Gastroesophageal sphincter (tissue), 3 donors: ENCODE measurements around the gene CATSPER4.

Experiments
- CTCF ChIP-seq, 4 experiments: fragments of 200-600 bp in 2 of 4; fragments of 450-650 bp in 2 of 4; sonication (generic) in 1 of 4; IDR thresholded peaks; one replicate each; pipeline ENCODE4 v1.5.1; 2017 to 2019; ENCODE audit warnings: antibody characterized with exemption in 4 of 4, mild to moderate bottlenecking in 2 of 4, moderate library complexity in 2 of 4
- POLR2A ChIP-seq, 2 donors: fragments of 450-650 bp; IDR thresholded peaks; one replicate each; pipeline ENCODE4 v1.6.1; 2017; ENCODE audit warnings: antibody characterized with exemption in 2 of 2, mild to moderate bottlenecking in 2 of 2, moderate library complexity in 1 of 2
- POLR2AphosphoS5 ChIP-seq: sonication (generic); formaldehyde crosslinking; IDR thresholded peaks from one replicate; pipeline ENCODE4 v1.6.1; 2017; ENCODE audit warnings: antibody characterized with exemption

- TF ChIP-seq CTCF (IDR thresholded peaks at IDR 0.05) (no peak), POLR2A (IDR thresholded peaks at IDR 0.05) (no peak), POLR2AphosphoS5 (no peak)
Measured at GRCh38 chr1:26177182-26177684, 13.2 kb upstream of the CATSPER4 start, which contains the start of gene CNKSR1.
